CD4-positive, alpha-beta T cell treated with Interleukin-12 subunit alpha and Interleukin-12 subunit beta, for 1 hour (primary cell): ENCODE results near the gene WDR91.
"Not testable (repeated sequence)": the region's sequence is repeated elsewhere in the genome, so short reads cannot be mapped to it uniquely, and the experiment has no call there.

Experiments
- DNase-seq: peaks from one replicate; pipeline ENCODE4 v3.0.0-alpha.2; 2020

The WDR91 gene

GRCh38 chr7:135211179-135211945 is at the start of gene WDR91:
WDR91 (minus strand) TSS chr7:135211526; CDS start chr7:135211502, 24 bp downstream.
- DNase-seq = peak; percentile 98

- DNase-seq = no peak
Observed at GRCh38 chr7:135260470-135260869, 49.1 kb upstream of the WDR91 start.

- DNase-seq = no peak
Observed at GRCh38 chr7:135259702-135260101, 48.4 kb upstream of the WDR91 start.

- DNase-seq = no peak
Observed at GRCh38 chr7:135258585-135258984, 47.3 kb upstream of the WDR91 start.

- DNase-seq = no peak
Observed at GRCh38 chr7:135257790-135258189, 46.5 kb upstream of the WDR91 start.

GRCh38 chr7:135253851-135254771 is 42.8 kb upstream of the WDR91 start:
- peak; percentile 6 for DNase-seq

- no peak for DNase-seq
Observed at GRCh38 chr7:135251496-135252391, 40.4 kb upstream of the WDR91 start.

- no peak for DNase-seq
Observed at GRCh38 chr7:135248546-135248945, 37.2 kb upstream of the WDR91 start.

GRCh38 chr7:135247746-135248471 is 36.6 kb upstream of the WDR91 start:
- no peak for DNase-seq

- DNase-seq = no peak
Observed at GRCh38 chr7:135246191-135246825, 35.0 kb upstream of the WDR91 start.

GRCh38 chr7:135245226-135246190 is 34.2 kb upstream of the WDR91 start:
- no peak for DNase-seq

GRCh38 chr7:135242096-135242684 is 30.9 kb upstream of the WDR91 start:
- no peak for DNase-seq

GRCh38 chr7:135240441-135240840 is 29.1 kb upstream of the WDR91 start:
- DNase-seq = no peak

GRCh38 chr7:135239263-135239662 is 27.9 kb upstream of the WDR91 start:
- DNase-seq = no peak

GRCh38 chr7:135238112-135238744 is 26.9 kb upstream of the WDR91 start:
- DNase-seq = no peak

GRCh38 chr7:135236727-135237126 is 25.4 kb upstream of the WDR91 start:
- DNase-seq = no peak

- no peak for DNase-seq
Observed at GRCh38 chr7:135235841-135236240, 24.5 kb upstream of the WDR91 start.

- no peak for DNase-seq
Observed at GRCh38 chr7:135234727-135235126, 23.4 kb upstream of the WDR91 start.

GRCh38 chr7:135234095-135234494 is 22.8 kb upstream of the WDR91 start:
- not testable (repeated sequence) for DNase-seq
